Thymus (tissue), 11 donors: ENCODE results near the gene SPOCK1. TPM values are rescaled to one million over a fixed set of nuclear protein-coding genes. Genes with fewer than 3 reads are reported as not detected.
A peak's percentile ranks its signal among the peaks of the same experiment; 100 is the strongest.

Experiments used
- DNase-seq, 9 donors: peaks; one replicate each; pipeline ENCODE4 v3.0.0-alpha.2; 2013; ENCODE audit warnings: low spot score in 9 of 9, low read depth in 6 of 9, missing footprints in 1 of 9
- H3K27ac ChIP-seq, 2 donors: one replicate each; pipeline ENCODE4 v1.5.1; 2013; ENCODE audit warnings: control low read depth in 1 of 2, low read depth in 1 of 2, low read length in 1 of 2, mild to moderate bottlenecking in 1 of 2, moderate library complexity in 1 of 2
- H3K27me3 ChIP-seq, 2 donors: one replicate each; pipeline ENCODE4 v1.5.1; 2013; ENCODE audit warnings: low read length in 1 of 2; ENCODE audit not compliant: control insufficient read depth in 2 of 2, insufficient read depth in 1 of 2
- H3K36me3 ChIP-seq, 2 donors: one replicate each; pipeline ENCODE4 v1.5.1; 2013; ENCODE audit warnings: low read length in 1 of 2, mild to moderate bottlenecking in 1 of 2, moderate library complexity in 1 of 2; ENCODE audit not compliant: control insufficient read depth in 2 of 2, insufficient read depth in 2 of 2
- H3K4me1 ChIP-seq, 2 donors: one replicate each; pipeline ENCODE4 v1.5.1; 2013; ENCODE audit warnings: low read length in 2 of 2; ENCODE audit not compliant: control insufficient read depth in 2 of 2, insufficient read depth in 2 of 2
- H3K4me3 ChIP-seq, 2 donors: one replicate each; pipeline ENCODE4 v1.5.1; 2013; ENCODE audit warnings: low read length in 2 of 2, control low read depth in 1 of 2, mild to moderate bottlenecking in 1 of 2
- H3K9me3 ChIP-seq, 2 donors: one replicate each; pipeline ENCODE4 v1.5.1; 2013; ENCODE audit warnings: low read length in 1 of 2, mild to moderate bottlenecking in 1 of 2; ENCODE audit not compliant: control insufficient read depth in 2 of 2, insufficient read depth in 1 of 2
- WGBS: extraction: QIAGEN DNeasy Blood & Tissue Kit; methylation state at CpG from one replicate; pipeline ENCODE4 v1.1.7; 2013; 5-methylcytosine and 5-hydroxymethylcytosine counted together
- polyA plus RNA-seq: library from polyadenylated mRNA; stranded (reverse); fragments of 200-250 nt; gene quantifications from one replicate; pipeline ENCODE4 v1.2.3, GENCODE V29; 2013
- total RNA-seq: library from RNA; stranded (reverse); fragments of 120-200 nt; gene quantifications from one replicate; pipeline ENCODE4 v1.2.4, GENCODE V29; 2013
- donor health status: healthy.

The SPOCK1 gene
- total and polyA plus RNA-seq, 2 donors, result 3.7 to 8.6 TPM

DNA sequence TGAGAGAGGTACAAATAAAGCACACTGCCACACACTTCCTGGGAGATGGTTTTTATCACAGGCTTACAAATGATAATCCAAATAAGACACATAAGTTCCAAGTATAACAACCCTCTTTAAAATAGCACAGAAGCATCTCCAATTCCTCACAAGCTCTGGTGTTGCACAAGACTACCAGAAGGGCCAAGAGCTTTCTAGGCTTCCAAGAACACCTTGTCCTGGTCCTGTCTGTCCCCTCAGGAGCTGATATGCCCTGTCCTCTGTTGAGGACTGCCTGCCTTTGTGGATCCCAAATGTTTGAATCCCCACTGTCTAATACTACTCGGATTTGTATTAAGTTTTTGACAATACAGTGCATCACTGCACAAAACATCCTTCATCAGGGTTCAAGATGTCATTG lies 110.1 kb downstream of the SPOCK1 start:
- no peak overlapping the region for H3K27ac ChIP-seq
- H3K4me1 ChIP-seq, result no peaks in the 10 kb centered on the region
- no peak overlapping the region for H3K4me3 ChIP-seq
- H3K9me3 ChIP-seq, result no peaks in the 10 kb centered on the region
- 80% methylated on average over 1 of the region's 1 CpG for WGBS
- H3K36me3 ChIP-seq, result no peaks in the 10 kb centered on the region
- no peak for DNase-seq
- no peaks in the 10 kb centered on the region for H3K27me3 ChIP-seq

DNA sequence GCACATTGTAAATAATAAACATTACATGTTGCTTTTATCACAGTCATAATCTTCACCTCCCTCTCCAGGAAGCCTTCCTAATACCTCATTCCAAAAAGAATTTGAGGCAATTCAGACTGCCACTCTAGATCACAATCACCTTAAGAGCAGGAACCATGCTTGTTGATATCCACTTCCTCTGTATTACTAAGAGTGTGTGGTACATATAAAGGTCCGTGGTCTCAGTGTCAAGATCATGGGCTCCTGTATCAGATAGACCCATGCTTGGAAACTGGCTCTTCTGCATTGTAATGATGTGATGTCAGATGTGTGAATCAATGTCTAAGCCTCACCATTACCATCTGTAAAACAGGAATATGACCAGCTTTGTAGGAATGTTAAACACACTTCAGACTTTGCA lies 114.1 kb downstream of the SPOCK1 start:
- no peaks in the 10 kb centered on the region for H3K27me3 ChIP-seq
- DNase-seq, result no peak
- H3K4me3 ChIP-seq, result no peak overlapping the region
- H3K4me1 ChIP-seq, result no peaks in the 10 kb centered on the region
- H3K9me3 ChIP-seq, result peaks cover 0 to 8% of the 10 kb centered on the region in 2 donors
- H3K36me3 ChIP-seq, result no peaks in the 10 kb centered on the region
- 68% methylated on average over 1 of the region's 1 CpG for WGBS
- no peak overlapping the region for H3K27ac ChIP-seq

DNA sequence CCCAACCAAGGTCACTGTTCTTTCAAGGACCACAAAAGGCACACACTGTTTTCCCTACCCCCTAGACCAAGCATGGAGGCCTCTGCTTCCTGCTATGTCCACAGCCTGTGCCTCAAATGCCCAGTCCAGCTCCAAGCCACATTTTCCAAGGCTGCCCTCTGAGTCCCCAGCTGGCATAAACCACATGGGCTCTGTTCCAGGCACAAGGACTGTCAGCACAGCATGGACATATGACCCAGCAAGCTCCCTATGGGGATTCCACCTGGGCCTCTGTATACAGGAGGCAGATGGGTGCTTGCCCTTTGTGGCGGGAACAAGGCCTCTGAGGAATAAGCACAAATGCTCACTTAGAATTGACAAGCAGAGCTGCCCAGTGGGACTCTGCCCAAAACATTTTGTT lies 115.2 kb downstream of the SPOCK1 start:
- WGBS, result 96% methylated on average over 1 of the region's 1 CpG
- Histone ChIP-seq H3K4me1 (no peaks in the 10 kb centered on the region), H3K36me3 (no peaks in the 10 kb centered on the region), H3K9me3 (peaks cover 0 to 8% of the 10 kb centered on the region in 2 donors), H3K4me3 (no peak overlapping the region), H3K27me3 (no peaks in the 10 kb centered on the region), H3K27ac (no peak overlapping the region)
- no peak for DNase-seq

DNA sequence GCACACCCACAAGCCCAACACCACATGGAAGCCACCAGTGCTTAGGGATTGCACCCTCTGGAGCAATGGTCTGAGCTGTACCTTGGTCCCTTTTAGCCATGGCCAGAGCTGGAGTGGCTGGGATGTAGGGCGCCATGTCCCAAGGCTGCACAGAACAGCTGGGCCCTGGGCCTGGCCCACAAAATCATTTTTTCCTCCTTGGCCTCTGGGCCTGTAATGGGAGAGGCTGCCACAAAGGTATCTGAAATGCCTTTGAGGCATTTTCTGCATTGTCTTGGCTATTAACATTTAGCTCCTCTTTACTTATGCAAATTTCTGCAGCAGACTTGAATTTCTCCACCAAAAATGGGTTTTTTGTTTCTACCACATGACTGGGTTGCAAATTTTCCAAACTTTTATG lies 117.6 kb downstream of the SPOCK1 start:
- H3K36me3 ChIP-seq, result no peaks in the 10 kb centered on the region
- peaks cover 0 to 8% of the 10 kb centered on the region in 2 donors for H3K9me3 ChIP-seq
- no peaks in the 10 kb centered on the region for H3K27me3 ChIP-seq
- H3K4me3 ChIP-seq, result no peak overlapping the region
- H3K27ac ChIP-seq, result no peak overlapping the region
- no peaks in the 10 kb centered on the region for H3K4me1 ChIP-seq
- no peak for DNase-seq
- WGBS, result 96% methylated on average over 1 of the region's 1 CpG

DNA sequence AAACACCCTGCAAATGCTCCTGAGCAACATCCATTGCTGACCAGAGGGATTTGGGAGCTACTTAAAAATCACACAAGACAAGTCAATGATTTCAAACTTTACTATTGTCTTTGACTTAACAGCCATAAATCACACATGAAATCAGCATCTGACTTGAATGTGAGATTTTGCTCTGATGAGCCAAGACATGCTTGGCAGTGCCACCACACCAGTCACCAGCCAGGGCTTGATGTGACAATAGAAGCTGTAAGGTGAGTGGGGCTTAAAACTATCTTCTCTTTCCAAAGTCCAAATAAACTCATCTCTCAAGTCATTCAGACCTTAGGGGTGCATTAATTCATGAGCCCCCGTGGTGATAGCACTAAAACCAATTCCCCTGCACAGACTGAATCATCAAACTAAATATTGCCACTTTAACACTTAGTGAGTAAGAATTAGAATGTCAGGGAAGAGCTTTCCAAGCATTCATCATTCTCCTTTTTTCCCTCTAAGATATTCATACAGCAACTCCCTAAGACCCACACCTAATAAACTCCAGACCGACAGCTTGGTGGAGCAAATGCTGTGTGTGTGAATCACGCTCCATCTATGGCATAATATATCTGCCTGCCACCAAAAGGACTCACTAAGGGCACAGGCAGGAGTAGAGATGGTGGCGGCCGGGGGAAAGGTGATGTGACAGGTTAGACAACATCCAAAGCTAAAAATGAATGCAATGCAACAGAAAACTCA lies 119.4 kb downstream of the SPOCK1 start:
- no peaks in the 10 kb centered on the region for H3K36me3 ChIP-seq
- DNase-seq, result no peak
- H3K9me3 ChIP-seq, result peaks cover 0 to 8% of the 10 kb centered on the region in 2 donors
- no peak overlapping the region for H3K27ac ChIP-seq
- no peak overlapping the region for H3K4me3 ChIP-seq
- 86% methylated on average over 5 of the region's 5 CpGs for WGBS
- no peaks in the 10 kb centered on the region for H3K4me1 ChIP-seq
- H3K27me3 ChIP-seq, result no peaks in the 10 kb centered on the region

DNA sequence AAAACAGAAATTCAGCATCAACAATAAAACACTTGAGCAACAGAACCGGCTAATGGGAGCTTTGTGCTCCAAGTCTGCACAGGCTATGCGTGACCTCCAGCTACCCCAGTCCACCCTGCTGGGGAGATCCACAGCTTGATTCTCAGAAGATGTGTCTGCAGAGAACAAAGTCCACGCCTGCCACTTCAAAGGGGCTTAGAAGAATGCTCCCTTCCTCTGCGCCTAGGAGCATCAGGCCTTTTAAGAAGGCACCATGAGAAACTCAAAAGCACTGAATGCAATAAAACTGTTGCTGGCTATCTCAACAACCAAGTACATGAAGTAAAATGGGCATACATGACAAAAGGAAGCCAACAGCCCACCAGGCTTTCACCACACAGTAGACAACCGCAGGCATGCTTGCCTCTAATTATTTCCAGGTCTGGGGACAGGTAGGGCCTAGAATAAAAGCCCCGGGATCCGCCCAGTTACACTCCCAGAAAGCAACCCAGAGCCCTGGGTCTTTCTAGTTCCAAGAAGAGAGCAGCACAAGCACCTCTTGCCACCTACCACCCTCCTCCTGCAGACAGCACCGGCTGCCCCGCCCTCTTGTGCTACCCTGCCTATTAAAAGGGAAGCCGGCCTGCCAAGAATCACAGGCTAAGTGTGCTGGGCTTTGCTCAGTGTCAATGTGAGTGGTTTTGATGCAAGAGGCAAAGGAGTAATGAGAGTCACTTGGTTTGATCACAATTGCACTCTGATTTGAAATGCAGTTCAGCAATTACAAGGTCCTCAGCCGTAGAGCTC lies 123.2 kb downstream of the SPOCK1 start:
- H3K4me3 ChIP-seq, result no peak overlapping the region
- no peaks in the 10 kb centered on the region for H3K4me1 ChIP-seq
- WGBS, result 80% methylated on average over 11 of the region's 11 CpGs
- no peaks in the 10 kb centered on the region for H3K27me3 ChIP-seq
- H3K9me3 ChIP-seq, result peaks cover 0 to under 1% of the 10 kb centered on the region in 2 donors
- no peak for DNase-seq
- no peak overlapping the region for H3K27ac ChIP-seq
- no peaks in the 10 kb centered on the region for H3K36me3 ChIP-seq

DNA sequence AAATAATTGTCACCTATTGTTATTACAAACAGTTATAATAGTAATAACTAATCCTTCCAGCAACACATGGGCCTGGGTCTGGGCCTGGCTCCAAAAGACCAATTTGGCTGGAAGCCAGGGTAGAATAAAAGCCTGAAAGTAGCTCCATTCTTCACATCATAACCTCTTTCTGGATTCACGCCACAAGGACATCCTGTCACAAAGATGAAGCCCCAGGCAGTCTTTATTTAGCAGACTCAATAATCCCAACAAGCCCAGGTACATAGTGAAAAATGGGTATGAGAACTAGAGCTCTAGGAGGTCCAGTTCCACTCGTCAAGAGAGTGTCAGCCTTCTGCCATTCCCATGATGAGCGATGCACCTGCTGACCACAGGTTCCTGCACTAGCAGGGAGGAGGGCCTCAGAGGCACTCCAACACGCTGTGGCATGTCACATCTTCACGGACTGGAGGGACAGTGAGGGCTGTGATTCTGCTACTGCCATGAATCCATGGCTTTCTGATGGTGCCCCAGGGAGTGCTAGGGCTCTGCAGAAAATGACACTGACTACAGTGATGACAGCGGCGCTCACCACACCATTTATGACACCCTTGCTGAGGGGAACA lies 124.9 kb downstream of the SPOCK1 start:
- peak in 1 of 9 donors; percentile 4 for DNase-seq
- 84% methylated on average over 7 of the region's 7 CpGs for WGBS
- Histone ChIP-seq H3K36me3 (no peaks in the 10 kb centered on the region), H3K4me3 (no peak overlapping the region), H3K4me1 (no peaks in the 10 kb centered on the region), H3K9me3 (no peaks in the 10 kb centered on the region), H3K27ac (no peak overlapping the region), H3K27me3 (no peaks in the 10 kb centered on the region)

DNA sequence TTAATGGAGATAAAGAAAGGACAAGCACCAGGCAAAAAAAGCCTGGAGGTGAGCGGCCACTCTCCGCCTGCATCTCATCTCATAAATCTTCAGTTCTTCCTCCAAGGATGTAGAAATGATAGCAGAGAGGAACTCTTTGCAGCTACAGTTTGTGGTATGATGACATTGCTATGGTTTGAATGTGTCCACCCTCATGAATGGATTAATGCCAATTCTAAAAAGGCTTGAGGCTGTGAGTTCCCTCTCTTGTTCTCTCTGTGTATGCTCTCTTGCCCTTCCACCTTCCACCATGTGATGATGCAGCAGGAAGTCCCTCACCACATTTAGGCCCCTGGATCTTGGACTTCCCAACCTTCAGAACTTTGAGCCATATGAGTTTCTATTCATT lies 126.4 kb downstream of the SPOCK1 start:
- H3K27ac ChIP-seq, result no peak overlapping the region
- DNase-seq, result no peak
- WGBS, result 83% methylated on average over 2 of the region's 2 CpGs
- H3K4me3 ChIP-seq, result no peak overlapping the region
- no peaks in the 10 kb centered on the region for H3K27me3 ChIP-seq
- no peaks in the 10 kb centered on the region for H3K4me1 ChIP-seq
- no peaks in the 10 kb centered on the region for H3K9me3 ChIP-seq
- H3K36me3 ChIP-seq, result no peaks in the 10 kb centered on the region
